Activated CD8-positive, alpha-beta memory T cell treated with anti-CD3 and anti-CD28 coated beads, Interleukin-2, amount 50 U/mL, for 4 hours (primary cell): ENCODE results near the gene ATXN7L3B.
"Not testable (repeated sequence)": the region's sequence is repeated elsewhere in the genome, so short reads cannot be mapped to it uniquely, and the experiment has no call there.

Experiments used
- DNase-seq: peaks from one replicate; pipeline ENCODE4 v3.0.0-alpha.2; 2020

The ATXN7L3B gene

GRCh38 chr12:74537707-74538385 is at the start of gene ATXN7L3B:
Gene ATXN7L3B (plus strand): TSS chr12:74537835. CDS start chr12:74538113, 278 bp downstream.
- DNase-seq, result peak; percentile 93

GRCh38 chr12:74488134-74488533 is 49.5 kb upstream of the ATXN7L3B start:
- no peak for DNase-seq

GRCh38 chr12:74489543-74489942 is 48.1 kb upstream of the ATXN7L3B start:
- no peak for DNase-seq

- no peak for DNase-seq
These were observed 47.1 kb upstream of the ATXN7L3B start for GRCh38 chr12:74490390-74491064.

- no peak for DNase-seq
These were observed 46.3 kb upstream of the ATXN7L3B start for GRCh38 chr12:74491374-74491773.

GRCh38 chr12:74499192-74499591 is 38.4 kb upstream of the ATXN7L3B start:
- no peak for DNase-seq

- not testable (repeated sequence) for DNase-seq
These were observed 28.6 kb upstream of the ATXN7L3B start for GRCh38 chr12:74508873-74509657.

- DNase-seq, result no peak
These were observed 27.7 kb upstream of the ATXN7L3B start for GRCh38 chr12:74509886-74510285.

- no peak for DNase-seq
These were observed 23.4 kb upstream of the ATXN7L3B start for GRCh38 chr12:74514098-74514872.

- no peak for DNase-seq
These were observed 21.8 kb upstream of the ATXN7L3B start for GRCh38 chr12:74515849-74516248.

- no peak for DNase-seq
These were observed 11.1 kb upstream of the ATXN7L3B start for GRCh38 chr12:74526535-74526934.

GRCh38 chr12:74527491-74527890 is 10.1 kb upstream of the ATXN7L3B start:
- DNase-seq, result no peak

GRCh38 chr12:74530676-74531075 is 7.0 kb upstream of the ATXN7L3B start:
- DNase-seq, result no peak

- no peak for DNase-seq
These were observed 2.1 kb upstream of the ATXN7L3B start for GRCh38 chr12:74535536-74535935.

GRCh38 chr12:74537126-74537706 is 419 bp upstream of the ATXN7L3B start:
- DNase-seq, result no peak

- peak; percentile 19 for DNase-seq
These were observed 1.0 kb downstream of the ATXN7L3B start for GRCh38 chr12:74538491-74539258.

- DNase-seq, result no peak
These were observed 1.6 kb downstream of the ATXN7L3B start for GRCh38 chr12:74539261-74539660.

- no peak for DNase-seq
These were observed 2.3 kb downstream of the ATXN7L3B start for GRCh38 chr12:74539765-74540526.

GRCh38 chr12:74541074-74541473 is 3.4 kb downstream of the ATXN7L3B start:
- DNase-seq, result no peak

GRCh38 chr12:74547249-74547648 is 9.6 kb downstream of the ATXN7L3B start:
- DNase-seq, result no peak

GRCh38 chr12:74551291-74551690 is 13.7 kb downstream of the ATXN7L3B start:
- no peak for DNase-seq
